Keratinocyte (primary cell): ENCODE data around the gene MLLT10. TPM values are rescaled to one million over a fixed set of nuclear protein-coding genes. Genes with fewer than 3 reads are reported as not detected.
A peak's percentile ranks its signal among the peaks of the same experiment; 100 is the strongest.

Source experiments
- DNase-seq: peaks from one replicate; pipeline ENCODE4 v3.0.0-alpha.2; 2011; ENCODE audit warnings: low read depth, missing footprints, low spot score
- FAIRE-seq: peaks from 2 replicates; lab custom pipeline; 2011; peaks lifted over from hg19 to GRCh38; lab: Jason Lieb, UNC
- H2AFZ ChIP-seq: 2 replicates; pipeline ENCODE4 v1.6.0; 2012; ENCODE audit warnings: low read length, control low read depth, inconsistent platforms; ENCODE audit not compliant: control insufficient read depth
- H3K27ac ChIP-seq: 2 replicates; pipeline ENCODE4 v1.5.1; 2011; ENCODE audit warnings: low read length; ENCODE audit not compliant: control insufficient read depth, insufficient read depth
- H3K27me3 ChIP-seq: 3 replicates; pipeline ENCODE4 v1.6.0; 2011; ENCODE audit warnings: low read length; ENCODE audit not compliant: control insufficient read depth, insufficient read depth; ENCODE audit errors: extremely low read depth
- H3K36me3 ChIP-seq, 2 experiments: 2 replicates in 1 of 2; 3 replicates in 1 of 2; pipeline ENCODE4 v1.5.1; 2011; ENCODE audit warnings: low read length in 2 of 2, mild to moderate bottlenecking in 1 of 2; ENCODE audit not compliant: control insufficient read depth in 2 of 2, insufficient read depth in 2 of 2; ENCODE audit errors: extremely low read depth in 1 of 2
- H3K4me1 ChIP-seq: 3 replicates; pipeline ENCODE4 v1.5.1; 2011; ENCODE audit warnings: low read length; ENCODE audit not compliant: control insufficient read depth, insufficient read depth; ENCODE audit errors: extremely low read depth
- H3K4me2 ChIP-seq: 3 replicates; pipeline ENCODE4 v1.6.0; 2011; ENCODE audit warnings: low read depth, low read length; ENCODE audit not compliant: control insufficient read depth, insufficient read depth; ENCODE audit errors: extremely low read depth
- H3K4me3 ChIP-seq, 3 experiments: fragments of 200-600 bp in 1 of 3; sonication (generic) in 1 of 3; 2 replicates in 2 of 3; 3 replicates in 1 of 3; pipeline ENCODE4 v1.5.1; 2011 to 2016; ENCODE audit warnings: low read length in 3 of 3, mild to moderate bottlenecking in 3 of 3, control low read depth in 2 of 3, inconsistent platforms in 1 of 3, low read depth in 1 of 3, mixed read lengths in 1 of 3, mixed run types in 1 of 3, moderate library complexity in 1 of 3; ENCODE audit not compliant: control insufficient read depth in 2 of 3, insufficient read depth in 2 of 3; ENCODE audit errors: extremely low read depth in 1 of 3
- H3K79me2 ChIP-seq: 2 replicates; pipeline ENCODE4 v1.6.0; 2012; ENCODE audit warnings: low read length; ENCODE audit not compliant: control insufficient read depth, insufficient read depth
- H3K9ac ChIP-seq: 3 replicates; pipeline ENCODE4 v1.6.0; 2011; ENCODE audit warnings: low read length; ENCODE audit not compliant: control insufficient read depth, insufficient read depth; ENCODE audit errors: extremely low read depth
- H3K9me1 ChIP-seq: 3 replicates; pipeline ENCODE4 v1.6.0; 2011; ENCODE audit warnings: low read length; ENCODE audit not compliant: control insufficient read depth, insufficient read depth; ENCODE audit errors: extremely low read depth
- H3K9me3 ChIP-seq: 2 replicates; pipeline ENCODE4 v1.5.1; 2012; ENCODE audit warnings: low read depth, low read length; ENCODE audit not compliant: control insufficient read depth
- H4K20me1 ChIP-seq: 3 replicates; pipeline ENCODE4 v1.6.0; 2011; ENCODE audit warnings: low read length; ENCODE audit not compliant: control insufficient read depth, insufficient read depth; ENCODE audit errors: extremely low read depth
- CTCF ChIP-seq, 3 experiments: IDR thresholded peaks in 1 of 3; conservative IDR thresholded peaks in 1 of 3; optimal IDR thresholded peaks in 1 of 3; 2 replicates in 2 of 3; 3 replicates in 1 of 3; pipeline versions ENCODE3 to v1.5.1; 2011; ENCODE audit warnings: low read length in 3 of 3, mild to moderate bottlenecking in 3 of 3, moderate library complexity in 2 of 3, control low read depth in 1 of 3, inconsistent platforms in 1 of 3; ENCODE audit not compliant: insufficient read depth in 2 of 3; ENCODE audit errors: extremely low read depth in 1 of 3
- EZH2 ChIP-seq: IDR thresholded peaks from one replicate; pipeline ENCODE4 v1.6.1; 2012; ENCODE audit warnings: inconsistent platforms, mild to moderate bottlenecking, low read length, moderate library complexity
- dilution Hi-C: fragments of 300-500 bp; cut with MboI; formaldehyde crosslinking; loops from one replicate; pipeline ENCODE4 v1.7.0; 2020; ENCODE audit warnings: low sequenced_read_pairs; ENCODE audit not compliant: extremely low pct_ligation_motif_present
- polyA plus RNA-seq, 5 experiments: library from polyadenylated mRNA; depleted of rRNA in 3 of 5; stranded (reverse) in 3 of 5; stranded (forward) in 1 of 5; unstranded in 1 of 5; fragments of >200 nt; gene quantifications; 1 replicate in 1 of 5; 2 replicates in 3 of 5; 3 replicates in 1 of 5; pipeline versions ENCODE4 v1.2.1 to v1.2.3, GENCODE V29; 2011 to 2012; ENCODE audit warnings: missing spikeins in 2 of 5, low read depth in 1 of 5, low replicate concordance in 1 of 5

The MLLT10 gene
- polyA plus RNA-seq, 1 donor (not counting 4 experiments of a cell fraction or from before 2014, with no cell fraction given), result 40.2 TPM

DNA sequence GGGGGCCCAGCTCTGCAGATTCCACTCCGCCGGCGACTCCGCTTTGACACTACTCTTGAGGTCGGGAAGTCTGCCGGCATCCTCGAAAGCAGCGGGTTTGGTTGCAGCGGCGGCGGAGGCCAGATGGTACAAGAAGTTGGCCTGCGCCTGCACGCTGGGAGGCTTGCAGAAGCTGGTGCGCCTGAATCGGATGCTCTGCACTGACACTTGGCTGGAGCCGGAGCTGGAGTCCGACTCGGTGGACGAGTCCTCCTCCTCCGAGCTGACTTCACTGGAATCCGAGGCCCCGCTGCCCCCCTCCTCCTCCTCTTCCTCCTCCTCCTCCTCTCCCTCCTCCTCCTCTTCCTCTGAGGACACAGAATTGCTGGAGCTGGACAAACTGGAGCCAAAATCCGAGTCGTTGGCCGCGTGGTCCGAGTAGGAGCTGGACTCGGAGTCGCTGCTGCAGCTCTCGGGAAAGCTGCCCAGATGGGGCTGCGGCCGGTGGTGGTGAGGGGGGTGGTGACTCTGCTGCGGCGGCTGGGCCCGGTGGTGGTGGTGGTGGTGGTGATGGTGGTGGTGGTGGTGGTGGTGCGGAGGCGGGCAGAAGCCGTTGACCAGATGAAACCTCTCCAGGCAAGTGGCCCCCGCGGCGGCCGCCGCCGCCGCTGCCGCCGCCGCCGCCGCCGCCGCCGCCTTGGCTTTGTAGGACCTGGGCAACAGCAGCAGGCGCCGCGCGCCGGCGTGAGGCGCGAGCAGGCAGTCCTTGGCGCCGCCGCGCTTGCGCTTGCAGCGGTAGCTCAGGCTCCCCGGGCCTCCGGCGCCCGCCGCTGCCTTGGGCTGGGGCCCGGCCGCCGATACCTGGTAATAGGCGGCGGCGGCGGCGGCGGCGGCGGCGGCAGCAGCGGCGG lies 17.5 kb upstream of the MLLT10 start:
- H3K4me3 ChIP-seq, result peak overlapping the region; percentile 49 to 62 (median 56)
- H3K9ac ChIP-seq, result peak overlapping the region; percentile 81
- dilution Hi-C loops, result no loop called here
- no peaks in the 10 kb centered on the region for H3K9me3 ChIP-seq
- H3K4me1 ChIP-seq, result peaks cover 30% of the 10 kb centered on the region
- no peaks in the 10 kb centered on the region for H4K20me1 ChIP-seq
- H3K27ac ChIP-seq, result no peak overlapping the region
- H3K79me2 ChIP-seq, result no peaks in the 10 kb centered on the region
- FAIRE-seq, result no peak
- H3K27me3 ChIP-seq, result no peaks in the 10 kb centered on the region
- no peak for DNase-seq
- no peak for TF ChIP-seq CTCF (optimal IDR thresholded peaks at IDR 0.05 in 1 of 3, IDR thresholded peaks at IDR 0.05 in 1 of 3, conservative IDR thresholded peaks at IDR 0.05 in 1 of 3; ENCODE audit: extremely low read depth in 1 of 3, insufficient read depth in 2 of 3, low read length in 3 of 3)
- no peak for TF ChIP-seq EZH2
- H3K9me1 ChIP-seq, result no peaks in the 10 kb centered on the region
- no peaks in the 10 kb centered on the region for H3K36me3 ChIP-seq
- peak overlapping the region; percentile 62 for H2AFZ ChIP-seq
- H3K4me2 ChIP-seq, result peak overlapping the region; percentile 77

DNA sequence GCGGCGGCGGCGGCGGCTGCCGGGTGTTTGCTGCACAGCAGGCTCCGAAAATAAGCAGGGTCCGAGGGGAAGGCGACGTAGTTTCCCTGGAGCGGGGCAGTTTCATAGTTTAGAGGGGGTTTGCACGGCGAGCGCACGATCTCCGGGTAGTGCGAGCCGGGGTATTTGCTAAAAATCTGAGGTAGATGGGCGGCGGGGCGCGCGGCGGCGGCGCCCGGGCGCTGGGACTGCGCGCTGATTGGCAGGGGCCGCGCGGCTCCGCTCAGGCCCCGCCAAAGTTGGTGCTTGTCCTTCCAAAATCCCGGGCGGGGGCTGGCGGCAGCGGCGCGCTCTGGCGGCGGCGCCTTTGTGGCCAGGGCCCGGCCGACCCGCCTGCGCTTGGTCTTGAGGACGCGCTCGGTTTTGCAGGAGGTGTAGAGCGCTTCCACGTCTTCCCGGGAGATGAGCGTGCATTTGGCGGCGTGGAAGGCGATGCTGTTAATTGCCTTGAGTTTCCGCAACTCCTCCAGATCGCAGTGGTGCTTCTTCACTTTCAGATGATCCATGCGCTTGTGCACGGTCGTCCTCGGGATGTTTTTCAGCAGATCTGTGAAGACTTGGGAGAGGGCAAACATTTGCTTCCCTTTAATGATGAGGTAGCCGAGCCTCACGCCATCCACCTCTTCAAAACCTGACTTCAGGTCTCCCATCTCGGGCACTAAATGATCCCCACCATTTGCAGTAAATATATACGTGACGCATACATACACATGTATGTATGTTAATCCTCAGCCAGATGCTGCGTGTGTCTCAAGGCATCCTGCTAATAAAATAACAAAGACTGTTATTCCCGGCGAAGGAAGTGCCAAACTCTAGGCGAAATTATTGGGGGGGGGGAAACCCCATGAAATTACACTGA lies 16.6 kb upstream of the MLLT10 start:
- peak overlapping the region; percentile 81 for H3K9ac ChIP-seq
- H4K20me1 ChIP-seq, result no peaks in the 10 kb centered on the region
- DNase-seq (no peak), FAIRE-seq (peak; percentile 76)
- H3K36me3 ChIP-seq, result no peaks in the 10 kb centered on the region
- no peaks in the 10 kb centered on the region for H3K79me2 ChIP-seq
- peaks cover 30% of the 10 kb centered on the region for H3K4me1 ChIP-seq
- H3K27ac ChIP-seq, result peak overlapping the region; percentile 90
- dilution Hi-C loops, result no loop called here
- TF ChIP-seq CTCF (optimal IDR thresholded peaks at IDR 0.05 in 1 of 3, IDR thresholded peaks at IDR 0.05 in 1 of 3, conservative IDR thresholded peaks at IDR 0.05 in 1 of 3; ENCODE audit: extremely low read depth in 1 of 3, insufficient read depth in 2 of 3, low read length in 3 of 3), result no peak
- TF ChIP-seq EZH2, result no peak
- H3K27me3 ChIP-seq, result no peaks in the 10 kb centered on the region
- peak overlapping the region; percentile 49 to 88 (median 76) for H3K4me3 ChIP-seq
- H3K9me1 ChIP-seq, result no peaks in the 10 kb centered on the region
- H3K4me2 ChIP-seq, result peak overlapping the region; percentile 100
- H2AFZ ChIP-seq, result peak overlapping the region; percentile 96
- no peaks in the 10 kb centered on the region for H3K9me3 ChIP-seq
